Endothelial cell of umbilical vein (primary cell): ENCODE measurements around the gene PHF2. TPM values are rescaled to one million over a fixed set of nuclear protein-coding genes. Genes with fewer than 3 reads are reported as not detected.

Experiments used
- BruUV-seq: library from RNA; stranded (reverse); fragments of 400-500 nt; replicated peaks from 2 replicates; lab custom pipeline; 2021; lab: Mats Ljungman, UMichigan
- CTCF ChIA-PET: fragments of 300-600, 350-600 bp; sonication (Branson Sonifier 250); formaldehyde crosslinking; loops from one replicate; lab custom pipeline; 2021; ENCODE audit warnings: antibody characterized with exemption, inconsistent platforms; lab: Charles Lee
- POLR2A ChIA-PET: fragments of 300-600, 350-600 bp; sonication (Branson Sonifier 250); formaldehyde crosslinking; loops from one replicate; lab custom pipeline; 2021; ENCODE audit warnings: antibody characterized with exemption, inconsistent platforms; lab: Charles Lee
- DNase-seq: peaks from one replicate; pipeline ENCODE4 v3.0.0-alpha.2; 2011; ENCODE audit warnings: low read depth, low spot score
- FAIRE-seq: peaks from 2 replicates; lab custom pipeline; 2011; peaks lifted over from hg19 to GRCh38; lab: Jason Lieb, UNC
- H2AFZ ChIP-seq: 2 replicates; pipeline ENCODE4 v1.6.0; 2012; ENCODE audit warnings: low read depth, low read length, control low read depth, inconsistent platforms
- H3K27ac ChIP-seq: 2 replicates; pipeline ENCODE4 v1.5.1; 2011; ENCODE audit warnings: low read depth, mild to moderate bottlenecking, control low read depth, low read length, moderate library complexity; ENCODE audit not compliant: insufficient read depth
- H3K27me3 ChIP-seq, 2 experiments: 2 replicates each; pipeline versions ENCODE4 v1.6.0 to v1.6.1; 2011; ENCODE audit warnings: low read length in 2 of 2, mixed read lengths in 1 of 2; ENCODE audit not compliant: control insufficient read depth in 2 of 2, insufficient read depth in 2 of 2
- H3K36me3 ChIP-seq, 2 experiments: 2 replicates in 1 of 2; 3 replicates in 1 of 2; pipeline ENCODE4 v1.5.1; 2011; ENCODE audit warnings: low read length in 2 of 2, mild to moderate bottlenecking in 1 of 2, moderate library complexity in 1 of 2; ENCODE audit not compliant: control insufficient read depth in 2 of 2, insufficient read depth in 2 of 2; ENCODE audit errors: extremely low read depth in 1 of 2
- H3K4me1 ChIP-seq: 3 replicates; pipeline ENCODE4 v1.5.1; 2011; ENCODE audit warnings: mild to moderate bottlenecking, low read length; ENCODE audit not compliant: control insufficient read depth, insufficient read depth; ENCODE audit errors: extremely low read depth
- H3K4me2 ChIP-seq: 2 replicates; pipeline ENCODE4 v1.6.1; 2011; ENCODE audit warnings: low read length, control low read depth, mixed read lengths; ENCODE audit not compliant: insufficient read depth
- H3K4me3 ChIP-seq, 3 experiments: fragments of 200-600 bp in 1 of 3; sonication (generic), shearing (Covaris generic) in 1 of 3; replicated peaks in 1 of 3; 2 replicates each; pipeline ENCODE4 v1.5.1; 2011 to 2016; ENCODE audit warnings: control low read depth in 3 of 3, low read length in 3 of 3, mild to moderate bottlenecking in 2 of 3, inconsistent platforms in 1 of 3, low read depth in 1 of 3, moderate library complexity in 1 of 3; ENCODE audit not compliant: insufficient read depth in 1 of 3
- H3K79me2 ChIP-seq: 2 replicates; pipeline ENCODE4 v1.6.0; 2012; ENCODE audit warnings: low read length, inconsistent platforms; ENCODE audit not compliant: control insufficient read depth, insufficient read depth
- H3K9ac ChIP-seq: replicated peaks from 2 replicates; pipeline ENCODE3; 2011; ENCODE audit warnings: low read length, control low read depth; ENCODE audit not compliant: insufficient read depth; ENCODE audit errors: extremely low read depth
- H3K9me1 ChIP-seq: replicated peaks from 3 replicates; pipeline ENCODE4 v1.6.0; 2011; ENCODE audit warnings: mild to moderate bottlenecking, low read length; ENCODE audit not compliant: control insufficient read depth, insufficient read depth; ENCODE audit errors: extremely low read depth
- H3K9me3 ChIP-seq: replicated peaks from 2 replicates; pipeline ENCODE4 v1.5.1; 2012; ENCODE audit warnings: low read length, inconsistent platforms; ENCODE audit not compliant: control insufficient read depth, insufficient read depth
- H4K20me1 ChIP-seq: replicated peaks from 2 replicates; pipeline ENCODE3; 2011; ENCODE audit warnings: mild to moderate bottlenecking, low read length; ENCODE audit not compliant: control insufficient read depth, insufficient read depth; ENCODE audit errors: extremely low read depth
- EZH2 ChIP-seq: IDR thresholded peaks from 2 replicates; pipeline ENCODE4 v1.6.1; 2012; ENCODE audit warnings: borderline replicate concordance, low read depth, mild to moderate bottlenecking, moderate library complexity, low read length, inconsistent platforms; ENCODE audit not compliant: severe bottlenecking
- GATA2 ChIP-seq: IDR thresholded peaks from 2 replicates; pipeline ENCODE4 v1.7.0; 2011; ENCODE audit warnings: low read depth, mild to moderate bottlenecking, moderate library complexity, mixed read lengths, low read length; ENCODE audit not compliant: insufficient read length, insufficient read depth
- JUN ChIP-seq: IDR thresholded peaks from 2 replicates; pipeline ENCODE4 v1.6.1; 2011; ENCODE audit warnings: borderline replicate concordance, low read depth; ENCODE audit not compliant: insufficient read length, insufficient read depth
- MYC ChIP-seq: IDR thresholded peaks from one replicate; pipeline ENCODE4 v1.6.1; 2011; ENCODE audit warnings: mild to moderate bottlenecking, low read depth, low read length
- POLR2A ChIP-seq: IDR thresholded peaks from 2 replicates; pipeline ENCODE4 v1.6.1; 2012; ENCODE audit warnings: low read depth, mild to moderate bottlenecking, control low read depth, low read length
- POLR2AphosphoS5 ChIP-seq: IDR thresholded peaks from 2 replicates; pipeline ENCODE4 v1.6.1; 2012; ENCODE audit warnings: low read depth, mild to moderate bottlenecking, control low read depth, low read length, moderate library complexity; ENCODE audit not compliant: insufficient read depth
- dilution Hi-C: fragments of 300-500 bp; cut with MboI; formaldehyde crosslinking; loops from one replicate; pipeline ENCODE4 v1.15.0; 2019; ENCODE audit warnings: low sequenced_read_pairs; ENCODE audit not compliant: extremely low pct_ligation_motif_present
- intact Hi-C: fragments of 100-400 bp; cut with micrococcal nuclease; formaldehyde crosslinking; loops from one replicate; pipeline ENCODE4 v1.10.0; 2022
- polyA plus RNA-seq, 4 experiments: library from polyadenylated mRNA; depleted of rRNA in 3 of 4; stranded (reverse) in 3 of 4; unstranded in 1 of 4; fragments of >200 nt; gene quantifications; 2 replicates each; pipeline versions ENCODE4 v1.2.1 to v1.2.3, GENCODE V29; 2011 to 2012; ENCODE audit warnings: missing spikeins in 1 of 4
- total RNA-seq: library from RNA; stranded (reverse); gene quantifications from 2 replicates; pipeline ENCODE4 v1.2.3, GENCODE V29; 2021

PHF2 gene
- total and polyA plus RNA-seq, 2 donors (not counting 3 experiments of a cell fraction or from before 2014, with no cell fraction given): 9.8 to 22.5 TPM

- H3K9me1 ChIP-seq: no peaks in the 10 kb centered on the region
- intact Hi-C loops (no loop called here), dilution Hi-C loops (no loop called here)
- no peak overlapping the region for H2AFZ ChIP-seq
- TSS peak; percentile 15 for BruUV-seq
- no peaks in the 10 kb centered on the region for H3K36me3 ChIP-seq
- FAIRE-seq: no peak
- no peak overlapping the region for H3K9ac ChIP-seq
- H3K4me2 ChIP-seq: peak overlapping the region; percentile 88
- peaks cover 35% of the 10 kb centered on the region for H3K79me2 ChIP-seq
- POLR2A ChIA-PET: no interaction called here
- H3K4me1 ChIP-seq: peaks cover 13% of the 10 kb centered on the region
- peak overlapping the region in 2 of 3 experiments; percentile 67 to 70 for H3K4me3 ChIP-seq
- H3K9me3 ChIP-seq: no peaks in the 10 kb centered on the region
- H3K27me3 ChIP-seq: no peaks in the 10 kb centered on the region
- peak; percentile 21 for DNase-seq
- CTCF ChIA-PET: interaction anchor here (1.1 to 3.2 kb wide), 2 partner anchors 10 to 12 kb away, joined by 3 to 22 read pairs; no protein-coding TSS in a partner anchor
- TF ChIP-seq GATA2 (no peak), EZH2 (no peak), JUN (no peak)
- H4K20me1 ChIP-seq: no peaks in the 10 kb centered on the region
- no peak overlapping the region for H3K27ac ChIP-seq
Observed at GRCh38 chr9:93577975-93578682, 1.7 kb downstream of the PHF2 start.

DNA sequence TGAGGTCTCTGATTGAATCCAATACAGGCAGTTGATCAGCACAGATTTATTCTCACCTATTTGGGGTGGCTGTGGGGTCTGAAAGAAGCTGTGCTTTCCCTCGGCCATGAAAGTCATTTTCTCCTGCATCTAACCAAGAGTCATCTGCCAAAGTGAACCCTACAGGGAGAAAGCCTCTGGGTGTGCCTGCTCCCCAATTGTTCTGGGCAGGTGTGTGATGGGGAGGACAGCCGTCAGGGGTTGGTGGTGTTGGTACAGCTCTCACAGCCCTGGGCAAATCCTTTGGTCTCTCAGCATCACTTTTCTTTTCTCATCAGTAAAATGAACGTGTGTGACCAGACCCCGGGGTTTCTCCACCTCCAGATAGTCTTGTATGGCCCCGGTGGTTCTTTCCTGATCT lies 2.5 kb downstream of the PHF2 start:
- no peak overlapping the region for H3K27ac ChIP-seq
- CTCF ChIA-PET: interaction anchor here (1.1 to 3.2 kb wide), 2 partner anchors 9 to 12 kb away, joined by 3 to 22 read pairs; no protein-coding TSS in a partner anchor
- intact Hi-C loops: no loop called here

More for the DNA sequence above, 2.5 kb downstream of the PHF2 start:
- TF ChIP-seq POLR2A: no peak
- no peak for TF ChIP-seq MYC
- TF ChIP-seq POLR2AphosphoS5: no peak
- TF ChIP-seq EZH2: no peak
- BruUV-seq: no TSS peak
- Histone ChIP-seq H4K20me1 (no peaks in the 10 kb centered on the region), H3K4me2 (no peak overlapping the region), H3K9me3 (no peaks in the 10 kb centered on the region), H3K4me3 (no peak overlapping the region), H3K4me1 (peaks cover 13% of the 10 kb centered on the region), H3K36me3 (no peaks in the 10 kb centered on the region), H3K79me2 (peaks cover 35% of the 10 kb centered on the region), H3K9me1 (no peaks in the 10 kb centered on the region), H2AFZ (no peak overlapping the region), H3K9ac (no peak overlapping the region), H3K27me3 (no peaks in the 10 kb centered on the region)
- dilution Hi-C loops: no loop called here
- DNase-seq (no peak), FAIRE-seq (no peak)
- POLR2A ChIA-PET: no interaction called here
